Measurements from ENCODE around the gene NDUFA1.
"Not testable (repeated sequence)": the region's sequence is repeated elsewhere in the genome, so short reads cannot be mapped to it uniquely, and the experiment has no call there.

Gene NDUFA1

GRCh38 chrX:119871599-119872395 lies at the start of gene NDUFA1, which contains the start of gene RNF113A:
TSS of gene NDUFA1 (plus strand) at chrX:119871832. CDS start at chrX:119871912, 80 bp downstream.
TSS of gene RNF113A (minus strand) at chrX:119871733. CDS start at chrX:119871613, 120 bp downstream.
- no peak for TF ChIP-seq CTCF (conservative IDR thresholded peaks at IDR 0.05; ENCODE audit: low read length)
- peak; percentile 85 for DNase-seq (ENCODE audit: low read depth)
- peak within 1 kb of the TSS; percentile 78 for H3K4me3 ChIP-seq (ENCODE audit: low read length)

GRCh38 chrX:119824221-119824620 lies 47.4 kb upstream of the NDUFA1 start:
- DNase-seq (ENCODE audit: low read depth); H3K4me3 ChIP-seq (ENCODE audit: low read length): not testable (repeated sequence)

GRCh38 chrX:119826399-119826959 lies 45.2 kb upstream of the NDUFA1 start:
- peak; percentile 58 for DNase-seq (ENCODE audit: low read depth)
- TF ChIP-seq CTCF (conservative IDR thresholded peaks at IDR 0.05; ENCODE audit: low read length), result no peak
- H3K4me3 ChIP-seq (ENCODE audit: low read length), result no peak overlapping the region

GRCh38 chrX:119828446-119828845 lies 43.2 kb upstream of the NDUFA1 start:
- no peak for DNase-seq (ENCODE audit: low read depth)
- no peak for TF ChIP-seq CTCF (conservative IDR thresholded peaks at IDR 0.05; ENCODE audit: low read length)
- H3K4me3 ChIP-seq (ENCODE audit: low read length), result no peak overlapping the region

- no peak for DNase-seq (ENCODE audit: low read depth)
- H3K4me3 ChIP-seq (ENCODE audit: low read length), result no peak overlapping the region
- no peak for TF ChIP-seq CTCF (conservative IDR thresholded peaks at IDR 0.05; ENCODE audit: low read length)
Measured at GRCh38 chrX:119833905-119834304, 37.7 kb upstream of the NDUFA1 start.

- peak; percentile 98 for DNase-seq (ENCODE audit: low read depth)
Measured at GRCh38 chrX:119852382-119853353, 19.0 kb upstream of the NDUFA1 start, which contains the start of gene UPF3B. TSS of gene UPF3B (minus strand) at chrX:119852963. CDS start at chrX:119852928, 35 bp downstream.

More at GRCh38 chrX:119852382-119853353, 19.0 kb upstream of the NDUFA1 start, which contains the start of gene UPF3B:
- peak within 1 kb of the TSS; percentile 73 for H3K4me3 ChIP-seq (ENCODE audit: low read length)
- no peak for TF ChIP-seq CTCF (conservative IDR thresholded peaks at IDR 0.05; ENCODE audit: low read length)

Data from AG10803 (cell line).